Forelimb muscle (tissue), 1 donor: Measurements from ENCODE around the gene SCAP. TPM values are rescaled to one million over a fixed set of nuclear protein-coding genes. Genes with fewer than 3 reads are reported as not detected.
"Not testable (repeated sequence)": the region's sequence is repeated elsewhere in the genome, so short reads cannot be mapped to it uniquely, and the experiment has no call there.

Source experiments
- DNase-seq: peaks from one replicate; pipeline ENCODE4 v3.0.0-alpha.2; 2013; ENCODE audit warnings: low read depth
- polyA plus RNA-seq: library from polyadenylated mRNA; unstranded; fragments of 120-200 nt; gene quantifications from one replicate; pipeline ENCODE4 v1.2.1, GENCODE V29; 2013; ENCODE audit not compliant: insufficient read length

SCAP gene
- polyA plus RNA-seq, 1 donor, result 40.9 TPM

- no peak for DNase-seq
These were observed 76.0 kb downstream of the SCAP start for GRCh38 chr3:47399531-47400270.

- no peak for DNase-seq
These were observed 76.7 kb downstream of the SCAP start for GRCh38 chr3:47399016-47399415.

DNA sequence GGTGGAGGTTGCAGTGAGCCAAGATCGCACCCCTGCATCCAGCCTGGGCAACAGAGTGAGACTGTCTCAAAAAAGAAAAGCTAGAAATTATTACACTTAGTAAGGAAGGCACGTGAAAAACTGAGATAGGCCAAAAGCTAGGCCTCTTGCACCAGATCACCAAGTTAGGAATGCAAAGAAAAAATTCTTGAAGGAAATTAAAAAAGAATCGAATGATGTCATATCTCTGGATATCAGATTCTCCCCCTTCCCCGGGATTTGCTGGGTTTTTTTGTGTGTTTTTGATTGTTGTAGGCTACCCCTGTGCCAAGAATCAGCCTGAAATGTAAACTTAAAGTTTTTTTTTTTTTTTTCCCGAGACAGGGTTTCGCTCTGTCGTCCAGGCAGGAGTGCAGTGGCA is 77.5 kb downstream of the SCAP start:
- DNase-seq, result no peak

GRCh38 chr3:47394881-47395280 is 80.9 kb downstream of the SCAP start:
- no peak for DNase-seq

GRCh38 chr3:47394140-47394870 is 81.4 kb downstream of the SCAP start:
- DNase-seq, result no peak

- DNase-seq, result no peak
These were observed 82.8 kb downstream of the SCAP start for GRCh38 chr3:47392933-47393332.

DNA sequence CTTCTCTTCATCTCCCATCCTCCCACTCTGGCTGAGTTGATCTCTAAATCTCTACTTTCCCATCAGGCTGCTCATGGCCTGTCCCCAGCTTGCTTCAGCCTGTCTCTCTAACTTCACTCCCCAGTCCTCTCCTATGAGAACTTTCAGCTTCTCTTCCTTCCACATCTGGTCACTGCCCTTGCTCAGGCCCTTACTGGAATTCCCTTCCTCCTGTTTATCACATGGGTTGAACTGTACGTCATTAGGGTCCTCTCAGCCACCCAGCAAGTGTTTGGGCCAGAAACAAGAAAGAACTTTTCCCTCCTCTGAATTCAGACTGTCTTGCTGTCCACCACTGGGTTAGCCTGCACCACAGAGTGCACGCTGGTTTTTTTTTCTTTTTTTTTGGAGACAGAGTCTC is 89.9 kb downstream of the SCAP start:
- DNase-seq, result no peak

GRCh38 chr3:47385007-47385406 is 90.7 kb downstream of the SCAP start:
- no peak for DNase-seq

GRCh38 chr3:47384425-47384824 is 91.3 kb downstream of the SCAP start:
- no peak for DNase-seq

DNA sequence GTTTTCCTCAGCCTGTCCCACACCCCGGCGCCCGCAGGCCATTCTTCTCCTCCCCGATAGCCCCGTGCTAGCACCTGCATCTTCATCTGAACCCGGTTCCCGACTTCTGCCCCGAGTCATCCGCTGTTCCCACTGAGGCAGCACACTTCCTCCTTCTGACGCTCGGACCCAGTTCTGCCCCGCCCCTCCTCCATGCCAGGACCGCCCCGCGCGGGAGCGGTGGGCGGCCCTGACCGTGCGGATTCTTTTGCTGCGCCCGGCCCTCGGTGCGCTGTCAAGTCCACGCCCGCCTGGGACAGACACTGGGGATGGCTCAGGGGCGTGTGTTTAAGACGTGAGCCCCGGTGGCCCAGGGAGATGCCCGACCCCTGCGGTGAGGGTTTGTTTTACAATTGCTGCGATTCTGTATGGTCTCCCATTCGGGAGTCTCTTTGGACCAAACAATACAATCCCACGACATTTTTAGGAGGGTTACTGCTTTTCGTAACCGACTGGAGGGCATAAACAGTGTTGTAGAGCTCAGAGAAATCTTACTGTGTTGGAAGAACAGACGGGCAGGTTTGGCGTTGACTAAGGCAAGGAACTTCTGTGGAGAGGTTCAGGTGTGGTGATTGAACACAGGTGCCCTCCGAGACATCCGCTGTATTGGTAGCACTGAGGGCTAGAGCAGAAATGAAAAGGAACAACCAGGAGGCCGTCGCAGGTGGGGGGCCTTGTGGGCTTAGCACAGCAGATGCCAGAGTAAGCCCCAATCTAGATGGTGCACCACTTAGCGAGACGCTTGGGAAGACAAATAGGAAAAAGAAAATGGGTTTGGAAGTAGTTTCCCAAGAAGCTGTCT is 94.2 kb downstream of the SCAP start:
- DNase-seq, result peak; percentile 57

DNA sequence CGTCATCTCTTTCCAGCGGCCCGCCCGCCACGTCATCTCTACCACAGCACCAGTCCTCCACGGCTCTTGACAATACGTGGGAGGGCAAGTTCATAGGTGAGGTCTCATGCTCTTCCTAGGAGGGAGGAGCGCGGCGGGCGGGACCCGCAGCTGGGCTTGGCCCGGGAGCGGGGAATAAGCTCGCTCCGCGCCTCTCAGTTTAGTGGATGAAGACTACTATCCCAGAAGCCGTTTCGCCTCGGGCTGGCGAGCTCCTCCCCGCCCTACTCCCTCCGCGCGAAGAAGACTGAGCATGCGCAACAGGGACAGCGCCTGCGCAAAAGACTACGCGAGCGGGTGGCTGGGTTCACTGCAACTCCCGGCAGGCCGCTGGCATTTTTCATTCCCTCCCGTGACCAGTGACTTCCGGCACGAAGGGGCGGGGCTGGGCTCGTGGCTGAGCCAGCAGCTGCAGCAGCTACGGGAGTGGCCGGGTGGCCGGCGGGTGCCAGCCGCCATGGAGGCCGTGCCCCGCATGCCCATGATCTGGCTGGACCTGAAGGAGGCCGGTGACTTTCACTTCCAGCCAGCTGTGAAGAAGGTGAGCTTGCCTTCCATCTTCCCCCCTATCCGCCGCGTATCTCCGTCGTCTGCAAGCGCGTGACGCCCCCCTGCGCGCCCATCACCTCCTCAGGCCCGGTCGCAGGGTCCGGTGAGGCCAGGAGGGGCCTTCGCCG is 95.0 kb downstream of the SCAP start, which contains the start of gene PTPN23:
PTPN23 (plus strand) TSS at position 421 of the 716 bp plus-strand sequence; CDS start at position 497, 76 bp downstream.
- peak; percentile 96 for DNase-seq

DNA sequence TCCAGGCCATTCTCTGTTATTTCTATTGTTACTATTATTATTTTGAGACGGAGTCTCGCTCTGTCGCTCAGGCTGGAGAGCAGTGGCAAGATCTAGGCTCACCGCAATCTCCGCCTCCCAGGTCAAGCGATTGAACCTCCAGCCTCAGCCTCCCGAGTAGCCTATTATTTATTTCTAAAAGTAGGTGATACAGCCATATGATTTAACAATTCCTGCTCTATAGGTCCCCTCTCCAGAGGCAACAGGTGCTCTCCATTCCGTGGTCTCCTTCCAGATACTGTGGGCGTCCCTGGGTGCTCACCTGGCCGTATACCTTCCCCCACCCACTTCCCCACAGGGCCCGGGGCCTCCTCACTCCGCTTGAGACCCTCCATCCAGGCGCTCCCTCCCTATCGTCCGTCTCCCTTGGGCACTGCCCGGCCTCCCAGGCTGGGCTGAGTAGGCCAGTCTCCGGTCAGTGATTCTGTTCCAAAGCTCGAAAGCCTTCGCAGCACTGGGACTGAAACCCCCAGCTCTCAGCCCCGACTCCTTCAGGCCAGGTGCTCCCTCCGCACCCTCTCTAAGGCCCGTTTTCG is 95.6 kb downstream of the SCAP start:
- no peak for DNase-seq

GRCh38 chr3:47379411-47379899 is 96.3 kb downstream of the SCAP start:
- no peak for DNase-seq

GRCh38 chr3:47378869-47379268 is 96.9 kb downstream of the SCAP start:
- DNase-seq, result no peak

- DNase-seq, result no peak
These were observed 98.6 kb downstream of the SCAP start for GRCh38 chr3:47377186-47377585.

DNA sequence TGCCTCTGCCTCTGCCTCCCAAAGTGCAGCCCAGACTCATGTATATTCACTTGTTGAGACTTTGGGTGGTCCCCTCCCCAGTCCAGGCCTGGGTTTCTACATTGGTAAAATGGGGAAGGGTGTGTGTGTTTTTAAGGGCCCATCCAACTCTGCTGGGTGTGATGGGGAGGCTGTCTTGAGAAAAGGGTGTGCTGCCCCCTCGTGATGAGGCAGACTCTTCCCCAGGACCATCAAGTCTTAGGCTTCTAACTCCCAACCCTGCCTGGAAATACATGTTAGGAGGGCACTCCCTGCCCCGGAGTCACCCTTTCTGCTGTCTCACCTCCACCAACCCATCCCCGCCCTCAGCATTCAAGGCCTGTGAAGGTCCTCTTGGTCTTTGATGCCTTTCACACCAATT is 99.3 kb downstream of the SCAP start:
- DNase-seq, result no peak

DNA sequence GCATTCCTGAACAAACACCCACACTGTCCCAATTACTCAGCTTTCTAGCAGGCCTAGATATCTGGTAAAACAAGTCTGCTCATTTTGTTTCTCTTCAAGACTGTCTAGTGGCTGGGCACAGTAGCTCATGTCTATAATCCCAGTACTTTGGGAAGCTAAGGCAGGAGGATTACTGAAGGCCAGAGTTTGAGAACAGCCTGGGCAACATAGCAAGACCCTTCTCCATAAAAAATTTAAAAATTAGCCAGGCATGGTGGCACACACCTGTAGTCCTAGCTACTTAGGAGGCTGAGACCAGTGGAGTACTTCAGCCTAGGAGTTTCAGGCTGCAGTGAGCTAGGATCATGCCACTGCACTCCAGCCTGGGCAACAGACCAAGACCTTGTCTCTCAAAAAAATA is 101.2 kb downstream of the SCAP start:
- no peak for DNase-seq

DNA sequence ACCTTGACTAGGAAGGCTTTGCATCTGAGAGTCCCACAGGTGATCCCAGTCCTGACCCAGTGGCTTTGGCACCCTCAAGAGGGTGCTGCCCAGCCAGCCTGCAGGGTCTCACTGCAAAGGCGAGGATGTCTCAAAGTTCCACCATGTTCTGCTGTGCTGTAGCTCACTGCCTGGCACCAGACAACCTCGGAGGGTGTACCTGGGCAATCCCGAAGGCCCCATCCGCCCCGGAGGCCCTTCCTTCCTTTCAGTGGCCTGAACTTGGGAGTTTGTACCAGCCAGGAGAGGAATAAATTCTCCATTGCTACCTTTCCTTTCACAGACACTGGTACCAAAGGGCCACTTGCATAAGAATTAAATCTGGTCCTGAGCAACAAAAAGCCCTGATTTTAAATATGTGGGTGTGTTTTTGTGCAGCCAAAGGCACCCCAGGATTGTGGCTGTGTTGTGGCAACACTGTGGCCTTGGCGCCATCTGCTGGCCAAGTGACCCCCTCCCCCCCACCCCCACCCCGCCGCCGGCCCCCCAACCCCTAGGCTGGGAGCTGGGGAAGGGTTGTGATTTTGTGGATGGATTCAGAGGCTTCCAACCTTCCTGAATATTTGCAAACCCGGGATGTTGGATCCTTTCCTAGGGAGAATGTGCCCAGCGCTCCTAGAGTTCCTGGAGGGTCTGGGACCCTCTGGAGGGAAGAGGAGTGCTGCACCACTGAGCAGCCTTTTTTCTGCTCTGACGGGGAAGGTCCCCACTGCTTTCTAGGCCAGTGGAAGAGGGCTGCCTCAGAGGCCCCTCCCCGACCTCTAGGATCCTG is 104.6 kb downstream of the SCAP start:
- no peak for DNase-seq

GRCh38 chr3:47370020-47370419 is 105.7 kb downstream of the SCAP start:
- not testable (repeated sequence) for DNase-seq

GRCh38 chr3:47367631-47368030 is 108.1 kb downstream of the SCAP start:
- DNase-seq, result no peak
